ENCODE measurements around the gene ARL10.

Gene ARL10

DNA sequence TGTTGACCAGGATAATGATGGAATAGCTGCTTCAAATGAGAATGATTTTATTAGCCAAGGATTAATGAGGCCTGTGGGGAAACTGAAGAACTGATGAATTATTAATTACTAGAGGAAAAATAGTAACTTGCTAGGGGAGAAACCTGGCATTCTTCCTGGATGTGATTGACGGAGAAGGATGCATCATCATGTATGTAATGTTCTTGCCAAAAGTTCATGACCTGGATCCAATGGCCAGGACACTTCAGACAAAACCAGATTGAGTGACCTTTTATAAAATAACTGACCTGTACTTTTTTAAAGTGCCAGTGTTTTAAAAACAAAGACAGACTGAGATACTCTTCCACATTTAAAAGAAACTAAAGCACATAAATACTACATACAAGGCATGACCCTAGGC lies 27.4 kb upstream of the ARL10 start:
- H3K9me3 ChIP-seq, result no peaks in the 10 kb centered on the region
- peaks cover 40% of the 10 kb centered on the region for H3K36me3 ChIP-seq
- no peaks in the 10 kb centered on the region for H3K27me3 ChIP-seq
- H3K4me3 ChIP-seq (ENCODE audit: low read depth in 1 of 2, low read length in 1 of 2), result no peak overlapping the region
- no peak overlapping the region for H3K27ac ChIP-seq
- TF ChIP-seq, protein P1, sequence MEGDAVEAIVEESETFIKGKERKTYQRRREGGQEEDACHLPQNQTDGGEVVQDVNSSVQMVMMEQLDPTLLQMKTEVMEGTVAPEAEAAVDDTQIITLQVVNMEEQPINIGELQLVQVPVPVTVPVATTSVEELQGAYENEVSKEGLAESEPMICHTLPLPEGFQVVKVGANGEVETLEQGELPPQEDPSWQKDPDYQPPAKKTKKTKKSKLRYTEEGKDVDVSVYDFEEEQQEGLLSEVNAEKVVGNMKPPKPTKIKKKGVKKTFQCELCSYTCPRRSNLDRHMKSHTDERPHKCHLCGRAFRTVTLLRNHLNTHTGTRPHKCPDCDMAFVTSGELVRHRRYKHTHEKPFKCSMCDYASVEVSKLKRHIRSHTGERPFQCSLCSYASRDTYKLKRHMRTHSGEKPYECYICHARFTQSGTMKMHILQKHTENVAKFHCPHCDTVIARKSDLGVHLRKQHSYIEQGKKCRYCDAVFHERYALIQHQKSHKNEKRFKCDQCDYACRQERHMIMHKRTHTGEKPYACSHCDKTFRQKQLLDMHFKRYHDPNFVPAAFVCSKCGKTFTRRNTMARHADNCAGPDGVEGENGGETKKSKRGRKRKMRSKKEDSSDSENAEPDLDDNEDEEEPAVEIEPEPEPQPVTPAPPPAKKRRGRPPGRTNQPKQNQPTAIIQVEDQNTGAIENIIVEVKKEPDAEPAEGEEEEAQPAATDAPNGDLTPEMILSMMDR (IDR thresholded peaks at IDR 0.05), result no peak
- no peaks in the 10 kb centered on the region for H3K4me1 ChIP-seq (ENCODE audit: control insufficient read depth in 1 of 2, insufficient read depth in 1 of 2, low read depth in 1 of 2, low read length in 1 of 2)

DNA sequence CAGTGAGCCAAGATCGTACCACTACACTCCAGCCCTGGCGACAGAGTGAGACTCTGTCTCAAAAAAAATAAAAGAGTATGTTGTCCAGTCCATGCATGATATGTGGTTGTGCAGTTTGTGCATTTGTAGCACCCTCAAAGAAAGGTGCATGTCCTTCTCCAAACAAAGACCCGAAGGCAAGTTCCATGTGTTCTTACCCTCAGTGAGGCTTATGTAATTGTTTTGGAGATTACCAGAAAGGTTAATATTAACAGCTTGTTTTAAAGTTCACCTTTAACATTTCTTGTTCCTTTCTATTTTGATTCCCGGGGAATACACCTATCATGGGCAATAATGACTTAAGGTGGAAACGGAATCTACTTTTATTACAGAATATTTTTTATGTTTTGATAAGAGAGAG lies 26.0 kb upstream of the ARL10 start:
- Histone ChIP-seq H3K9me3 (no peaks in the 10 kb centered on the region), H3K4me3 (ENCODE audit: low read depth in 1 of 2, low read length in 1 of 2) (no peak overlapping the region), H3K4me1 (ENCODE audit: control insufficient read depth in 1 of 2, insufficient read depth in 1 of 2, low read depth in 1 of 2, low read length in 1 of 2) (no peaks in the 10 kb centered on the region), H3K27ac (no peak overlapping the region), H3K36me3 (peaks cover 45% of the 10 kb centered on the region), H3K27me3 (no peaks in the 10 kb centered on the region)
- TF ChIP-seq, protein P1 (IDR thresholded peaks at IDR 0.05), result no peak

DNA sequence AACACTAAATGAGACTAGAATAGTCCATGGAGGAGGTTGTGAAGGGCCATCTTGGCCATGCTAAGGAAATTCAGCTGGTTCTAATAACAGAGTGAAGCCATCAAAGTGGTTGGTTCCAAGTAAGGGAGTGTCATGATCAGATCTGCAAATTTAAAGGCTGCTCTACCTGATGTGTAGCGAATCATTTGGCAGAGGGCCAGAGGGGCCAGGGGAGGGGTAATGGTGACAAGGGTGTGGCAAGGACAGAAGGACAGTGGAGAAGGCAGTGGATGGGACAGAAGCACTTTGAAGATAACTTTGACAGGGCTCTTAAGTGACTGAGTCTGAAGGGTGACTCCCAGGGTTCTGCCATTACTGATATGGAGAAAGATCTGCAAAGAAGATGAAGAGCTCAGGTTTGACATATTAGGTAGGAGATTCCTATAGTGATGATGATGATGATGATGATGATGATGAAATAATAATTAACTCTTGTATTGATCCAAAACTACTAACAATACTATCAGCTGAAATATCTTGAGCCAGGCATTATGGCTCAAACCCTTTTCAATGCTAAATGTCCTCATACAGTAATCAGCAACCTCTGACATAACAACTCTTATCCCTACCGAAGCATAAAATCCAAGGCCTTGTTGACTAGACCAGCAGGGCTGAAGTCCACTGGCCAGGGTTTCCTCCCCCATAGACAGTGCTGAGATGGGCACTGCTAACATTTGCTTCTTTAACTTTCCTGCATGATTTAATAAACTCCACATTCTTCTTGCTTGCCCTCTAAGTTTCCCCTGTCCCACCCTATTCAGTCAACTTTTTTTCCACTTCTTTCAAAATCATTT lies 23.7 kb upstream of the ARL10 start:
- H3K27me3 ChIP-seq, result no peaks in the 10 kb centered on the region
- no peak overlapping the region for H3K4me3 ChIP-seq (ENCODE audit: low read depth in 1 of 2, low read length in 1 of 2)
- peaks cover 66% of the 10 kb centered on the region for H3K36me3 ChIP-seq
- no peaks in the 10 kb centered on the region for H3K9me3 ChIP-seq
- no peaks in the 10 kb centered on the region for H3K4me1 ChIP-seq (ENCODE audit: control insufficient read depth in 1 of 2, insufficient read depth in 1 of 2, low read depth in 1 of 2, low read length in 1 of 2)
- TF ChIP-seq, protein P1 (IDR thresholded peaks at IDR 0.05), result no peak
- H3K27ac ChIP-seq, result no peak overlapping the region

DNA sequence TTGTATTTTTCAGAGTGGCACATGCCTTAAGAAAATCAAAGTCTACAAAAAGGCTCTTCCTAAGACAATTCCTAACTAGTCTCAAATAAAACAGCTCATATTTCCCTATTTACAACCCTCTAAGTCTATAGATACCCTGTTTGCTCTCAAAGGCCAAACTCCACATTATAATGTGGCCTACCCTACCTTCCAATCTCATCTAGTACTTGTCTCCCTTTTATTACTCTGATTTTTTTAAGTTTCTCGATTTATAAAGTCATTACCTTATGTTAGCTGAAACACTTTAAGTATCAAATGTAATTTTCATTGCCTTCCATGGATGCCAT lies 23.2 kb upstream of the ARL10 start:
- TF ChIP-seq, protein P1 (IDR thresholded peaks at IDR 0.05), result no peak
- Histone ChIP-seq H3K4me1 (ENCODE audit: control insufficient read depth in 1 of 2, insufficient read depth in 1 of 2, low read depth in 1 of 2, low read length in 1 of 2) (no peaks in the 10 kb centered on the region), H3K9me3 (no peaks in the 10 kb centered on the region), H3K27ac (no peak overlapping the region), H3K36me3 (peaks cover 66% of the 10 kb centered on the region), H3K4me3 (ENCODE audit: low read depth in 1 of 2, low read length in 1 of 2) (no peak overlapping the region), H3K27me3 (no peaks in the 10 kb centered on the region)

DNA sequence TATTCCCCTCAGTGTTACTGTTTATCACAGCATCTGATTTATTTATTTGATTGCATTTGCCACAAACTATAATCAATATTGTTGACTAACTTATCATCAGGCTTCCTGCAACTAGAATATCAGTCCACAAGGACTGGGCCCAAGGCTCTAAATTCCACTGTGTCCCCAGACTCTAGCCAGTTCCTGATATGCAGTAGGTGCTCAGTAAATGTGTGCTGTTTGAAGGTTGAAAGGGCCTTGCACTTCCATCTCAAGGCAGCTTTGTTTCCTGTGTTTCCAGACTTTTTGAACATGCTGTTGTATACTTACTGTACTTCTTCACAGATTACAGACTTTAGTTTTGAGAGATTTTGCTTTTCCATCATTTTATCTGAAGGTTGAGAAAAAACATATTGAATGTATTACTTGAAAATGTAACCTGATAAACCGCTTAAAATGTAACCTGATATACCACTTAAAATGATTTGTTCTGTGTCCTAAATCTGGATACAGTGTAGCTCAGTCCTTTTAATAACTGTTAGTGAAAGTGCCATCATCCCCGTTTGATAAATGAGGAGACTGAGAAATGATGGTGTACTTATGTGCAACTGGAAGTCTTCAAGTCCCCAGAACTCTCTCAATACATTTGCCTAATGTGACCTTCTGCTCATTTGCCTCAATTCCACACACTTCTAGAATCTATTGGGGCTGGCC lies 22.4 kb upstream of the ARL10 start:
- H3K9me3 ChIP-seq, result no peaks in the 10 kb centered on the region
- no peaks in the 10 kb centered on the region for H3K4me1 ChIP-seq (ENCODE audit: control insufficient read depth in 1 of 2, insufficient read depth in 1 of 2, low read depth in 1 of 2, low read length in 1 of 2)
- H3K36me3 ChIP-seq, result peaks cover 66% of the 10 kb centered on the region
- no peaks in the 10 kb centered on the region for H3K27me3 ChIP-seq
- TF ChIP-seq, protein P1 (IDR thresholded peaks at IDR 0.05), result no peak
- H3K27ac ChIP-seq, result no peak overlapping the region
- no peak overlapping the region for H3K4me3 ChIP-seq (ENCODE audit: low read depth in 1 of 2, low read length in 1 of 2)
